ENCODE results near the gene GPR179. TPM values are rescaled to one million over a fixed set of nuclear protein-coding genes. Genes with fewer than 3 reads are reported as not detected.

Gene GPR179
- total and polyA plus RNA-seq, 7 donors = 0.07 to 2.5 (median 0.70) TPM

GRCh38 chr17:38326996-38327792, 16.6 kb downstream of the GPR179 start:
- Histone ChIP-seq H3K36me3 (ENCODE audit: insufficient read depth in 1 of 2, low read depth in 1 of 2) (peaks cover 0 to 19% of the 10 kb centered on the region in 2 donors), H3K4me3 (no peak overlapping the region), H3K4me1 (no peaks in the 10 kb centered on the region), H3K27ac (no peak overlapping the region), H3K9me3 (no peaks in the 10 kb centered on the region), H3K27me3 (ENCODE audit: insufficient read depth in 3 of 3, low read length in 2 of 3) (peaks cover 0 to 5% (median 0%) of the 10 kb centered on the region in 3 donors)
- ATAC-seq (no peak), DNase-seq (no peak)
- intact Hi-C loops (cut with DNase I) = no loop called here
- 72 to 79% (median 78%) methylated on average over 8 of the region's 8 CpGs for WGBS, 3 donors
- TF ChIP-seq CTCF (IDR thresholded peaks at IDR 0.05) = no peak

DNA sequence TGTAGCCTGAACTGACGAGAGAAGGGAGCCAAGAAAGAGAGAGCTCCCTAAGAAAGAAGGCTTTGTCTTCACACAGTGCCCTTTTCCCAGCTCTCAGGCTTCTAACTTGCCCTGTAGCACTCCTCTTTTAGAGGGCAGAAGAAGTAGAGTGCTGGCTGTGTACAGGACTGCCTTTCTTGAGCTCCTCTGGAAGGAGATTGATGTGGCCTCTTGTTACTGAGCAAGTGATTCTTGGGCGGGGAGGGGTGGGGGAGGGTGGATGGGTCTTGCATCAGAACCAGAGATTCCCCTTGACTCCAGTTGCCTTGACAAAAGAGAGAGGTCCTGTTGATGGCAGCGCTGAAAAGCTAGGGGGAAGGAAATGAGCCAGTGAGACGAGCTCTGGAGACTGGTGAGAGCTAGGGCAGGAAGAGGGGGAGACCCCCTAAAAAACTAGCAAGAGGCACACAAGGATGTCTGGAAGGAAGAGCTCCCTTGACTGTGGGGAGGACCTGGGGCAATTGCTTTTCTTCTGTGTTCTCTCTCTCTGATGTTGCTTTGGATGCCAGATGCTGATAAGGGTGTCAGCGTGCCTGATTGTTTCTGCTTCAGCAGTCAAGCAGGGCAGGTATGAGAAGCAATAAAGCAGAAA, 18.4 kb downstream of the GPR179 start:
- 46 to 53% (median 52%) methylated on average over 5 of the region's 5 CpGs for WGBS, 3 donors
- ATAC-seq (peak in 1 of 4 donors; percentile 33), DNase-seq (no peak)
- no peaks in the 10 kb centered on the region for H3K4me1 ChIP-seq
- no peak overlapping the region for H3K4me3 ChIP-seq
- H3K27me3 ChIP-seq (ENCODE audit: insufficient read depth in 3 of 3, low read length in 2 of 3) = peaks cover 0 to 5% (median 0%) of the 10 kb centered on the region in 3 donors
- H3K27ac ChIP-seq = no peak overlapping the region
- no peak for TF ChIP-seq CTCF (IDR thresholded peaks at IDR 0.05)
- H3K36me3 ChIP-seq (ENCODE audit: insufficient read depth in 1 of 2, low read depth in 1 of 2) = peaks cover 1 to 31% of the 10 kb centered on the region in 2 donors
- no peaks in the 10 kb centered on the region for H3K9me3 ChIP-seq
- intact Hi-C loops (cut with DNase I) = no loop called here

GRCh38 chr17:38324772-38325171, 19.0 kb downstream of the GPR179 start:
- Histone ChIP-seq H3K4me1 (no peaks in the 10 kb centered on the region), H3K4me3 (no peak overlapping the region), H3K9me3 (no peaks in the 10 kb centered on the region), H3K36me3 (ENCODE audit: insufficient read depth in 1 of 2, low read depth in 1 of 2) (peaks cover 3 to 35% of the 10 kb centered on the region in 2 donors), H3K27ac (no peak overlapping the region), H3K27me3 (ENCODE audit: insufficient read depth in 3 of 3, low read length in 2 of 3) (no peaks in the 10 kb centered on the region)
- 71 to 91% (median 77%) methylated on average over 2 of the region's 2 CpGs for WGBS, 3 donors
- no peak for TF ChIP-seq CTCF (IDR thresholded peaks at IDR 0.05)
- DNase-seq (no peak), ATAC-seq (no peak)
- intact Hi-C loops (cut with DNase I) = no loop called here

- TF ChIP-seq CTCF (IDR thresholded peaks at IDR 0.05) = no peak
- intact Hi-C loops (cut with DNase I) = no loop called here
- DNase-seq (no peak), ATAC-seq (no peak)
- peaks cover 3 to 41% of the 10 kb centered on the region in 2 donors for H3K36me3 ChIP-seq (ENCODE audit: insufficient read depth in 1 of 2, low read depth in 1 of 2)
- WGBS, 3 donors = 85 to 90% (median 86%) methylated on average over 3 of the region's 3 CpGs
- H3K27ac ChIP-seq = no peak overlapping the region
- H3K27me3 ChIP-seq (ENCODE audit: insufficient read depth in 3 of 3, low read length in 2 of 3) = no peaks in the 10 kb centered on the region
- H3K9me3 ChIP-seq = no peaks in the 10 kb centered on the region
- H3K4me3 ChIP-seq = no peak overlapping the region
- no peaks in the 10 kb centered on the region for H3K4me1 ChIP-seq
These were observed 19.5 kb downstream of the GPR179 start for GRCh38 chr17:38324141-38324697.

All from psoas muscle (tissue), 8 donors.